ENCODE results near the gene FANCI. TPM values are rescaled to one million over a fixed set of nuclear protein-coding genes. Genes with fewer than 3 reads are reported as not detected.

Gene FANCI
- polyA plus RNA-seq (ENCODE audit: insufficient read length in 4 of 4): 10 to 100 TPM; 30.4 to 43.0 (median 34.9) TPM

- DNase-seq (ENCODE audit: low read depth in 4 of 4, low spot score in 2 of 4): peak; percentile 66 to 93 (median 82)
Measured at GRCh38 chr15:89243691-89244573, at the start of gene FANCI. Gene FANCI (plus strand): TSS chr15:89243979. CDS start chr15:89247648, 3,669 bp downstream.

DNA sequence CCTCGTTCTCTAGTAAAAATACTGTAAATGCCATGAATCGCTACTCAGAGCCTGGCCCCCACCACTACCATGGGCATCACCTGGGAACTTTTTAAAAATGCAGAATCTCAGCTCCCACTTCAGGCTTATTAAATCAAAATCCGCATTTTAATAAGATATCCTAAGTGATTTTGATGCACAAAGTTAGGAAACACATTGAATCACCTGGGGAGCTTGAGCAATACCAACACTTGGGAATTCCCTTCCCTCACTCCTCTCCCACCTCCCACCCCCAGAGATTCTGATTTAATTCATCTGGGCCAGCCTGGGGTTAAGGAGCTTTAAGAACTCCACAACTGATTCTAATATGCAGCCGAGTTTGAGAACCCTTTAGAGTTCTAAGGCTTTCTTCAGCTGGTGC, 49.2 kb upstream of the FANCI start:
- DNase-seq (ENCODE audit: low read depth in 4 of 4, low spot score in 2 of 4): no peak

- no peak for DNase-seq (ENCODE audit: low read depth in 4 of 4, low spot score in 2 of 4)
Measured at GRCh38 chr15:89195836-89196235, 47.9 kb upstream of the FANCI start.

DNA sequence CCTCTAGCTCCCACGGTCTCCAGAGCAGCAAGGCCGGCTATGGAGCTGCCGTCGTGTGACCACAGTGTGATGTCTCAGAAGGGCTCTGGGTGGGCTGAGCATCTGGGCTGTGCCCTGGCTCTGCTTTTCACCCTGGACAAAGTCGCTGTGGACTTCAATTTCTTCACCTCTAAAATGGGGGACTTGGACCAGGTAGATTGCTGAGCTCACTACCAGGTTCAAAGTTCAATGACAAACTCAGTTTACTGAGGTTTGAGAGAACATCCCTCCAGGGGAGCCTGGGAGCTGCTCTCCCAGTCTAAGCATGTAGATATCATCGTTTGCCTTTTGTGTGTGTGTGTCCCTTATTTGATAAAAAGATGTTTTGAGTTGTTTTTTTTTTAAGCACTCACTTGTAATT, 47.5 kb upstream of the FANCI start:
- DNase-seq (ENCODE audit: low read depth in 4 of 4, low spot score in 2 of 4): no peak

- DNase-seq (ENCODE audit: low read depth in 4 of 4, low spot score in 2 of 4): no peak
Measured at GRCh38 chr15:89196994-89197393, 46.8 kb upstream of the FANCI start.

DNA sequence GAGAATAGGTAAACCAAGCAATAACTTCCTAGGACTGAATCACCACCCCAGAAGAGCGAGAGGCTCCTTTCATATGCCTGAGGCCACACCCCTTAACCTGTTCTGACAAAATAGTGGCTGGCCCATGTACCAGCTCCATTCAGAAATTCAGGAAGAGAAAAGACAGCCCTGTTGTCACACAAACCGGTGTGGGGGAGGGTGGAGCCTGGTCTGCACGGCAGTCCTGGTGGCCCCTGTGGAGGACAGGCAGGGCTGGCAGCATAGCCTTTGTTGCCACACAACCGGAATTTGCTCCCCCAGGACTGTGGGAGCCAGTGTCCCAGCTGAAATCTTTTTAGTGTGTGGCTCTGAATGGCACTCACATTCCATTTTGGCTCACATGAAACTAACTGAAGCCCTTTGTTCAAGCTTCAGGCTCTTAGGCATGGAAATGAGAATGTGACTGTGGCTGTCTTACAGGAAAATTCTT, 46.2 kb upstream of the FANCI start:
- peak in 1 of 4 donors; percentile 25 for DNase-seq (ENCODE audit: low read depth in 4 of 4, low spot score in 2 of 4)

GRCh38 chr15:89198196-89198595, 45.6 kb upstream of the FANCI start:
- no peak for DNase-seq (ENCODE audit: low read depth in 4 of 4, low spot score in 2 of 4)

DNA sequence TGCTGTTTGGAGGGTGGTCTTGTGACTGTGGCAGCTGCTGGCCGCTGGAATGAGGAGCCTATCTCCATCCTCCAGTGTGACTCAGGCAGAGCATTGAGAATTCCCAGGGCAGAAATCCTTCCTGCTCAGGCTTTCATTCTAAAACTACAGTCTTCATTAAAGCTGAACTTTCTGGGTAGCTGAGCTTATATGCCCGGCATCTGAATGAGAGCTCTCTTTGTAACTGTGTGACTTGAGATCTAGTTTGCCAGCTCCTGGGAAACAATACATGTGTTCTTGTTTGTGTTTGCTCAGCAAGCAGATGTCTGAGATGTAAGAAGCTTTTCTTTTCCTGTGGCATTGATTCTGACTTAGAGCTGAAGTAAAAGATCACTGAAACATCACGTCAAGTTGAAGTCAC, 44.8 kb upstream of the FANCI start:
- DNase-seq (ENCODE audit: low read depth in 4 of 4, low spot score in 2 of 4): no peak

GRCh38 chr15:89199746-89200145, 44.0 kb upstream of the FANCI start:
- DNase-seq (ENCODE audit: low read depth in 4 of 4, low spot score in 2 of 4): no peak

DNA sequence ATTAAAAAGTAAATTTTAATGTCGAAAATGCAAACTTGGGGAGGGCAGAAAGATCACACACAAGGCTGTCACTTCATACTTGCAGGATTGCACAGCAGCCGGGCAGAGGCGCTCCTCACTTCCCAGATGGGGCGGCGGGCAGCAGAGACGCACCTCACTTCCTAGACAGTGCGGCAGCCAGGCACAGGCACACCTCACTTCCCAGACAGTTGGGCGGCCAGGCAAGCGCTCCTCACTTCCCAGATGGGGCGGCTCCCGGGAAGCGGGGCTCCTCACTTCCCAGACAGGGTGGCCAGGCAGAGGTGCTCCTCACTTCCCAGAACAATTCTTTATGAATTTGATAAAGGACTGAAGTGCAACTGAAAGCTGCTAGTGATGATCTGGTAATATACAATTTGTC, 43.6 kb upstream of the FANCI start:
- DNase-seq (ENCODE audit: low read depth in 4 of 4, low spot score in 2 of 4): no peak

GRCh38 chr15:89201465-89202005, 42.2 kb upstream of the FANCI start:
- DNase-seq (ENCODE audit: low read depth in 4 of 4, low spot score in 2 of 4): no peak

DNA sequence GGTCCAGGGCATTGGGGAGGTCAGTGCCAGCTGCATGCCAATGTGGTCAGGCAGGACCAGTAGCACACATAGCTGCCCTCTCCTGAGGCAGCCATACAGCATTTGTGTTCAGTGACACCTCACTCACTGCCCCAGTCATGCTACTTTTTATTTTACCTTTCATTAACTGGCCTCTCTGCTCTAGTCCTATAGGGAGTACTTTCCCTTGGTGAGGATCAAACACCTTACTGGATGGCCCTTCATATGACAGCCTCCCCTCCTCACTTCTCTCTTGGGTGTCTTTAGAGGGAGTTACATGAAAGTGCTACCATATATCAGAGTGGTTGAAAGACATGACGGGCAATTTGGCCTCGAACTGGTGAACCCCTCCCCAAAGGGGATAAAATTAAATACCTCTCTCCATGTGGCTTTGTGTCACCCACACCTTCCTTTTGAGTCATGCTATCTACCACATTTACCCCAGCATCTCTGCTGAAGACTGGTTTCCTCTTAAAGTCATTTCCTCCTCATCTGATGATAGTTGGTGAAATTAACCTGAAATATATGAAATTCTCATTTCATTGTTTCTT, 40.0 kb upstream of the FANCI start:
- no peak for DNase-seq (ENCODE audit: low read depth in 4 of 4, low spot score in 2 of 4)

DNA sequence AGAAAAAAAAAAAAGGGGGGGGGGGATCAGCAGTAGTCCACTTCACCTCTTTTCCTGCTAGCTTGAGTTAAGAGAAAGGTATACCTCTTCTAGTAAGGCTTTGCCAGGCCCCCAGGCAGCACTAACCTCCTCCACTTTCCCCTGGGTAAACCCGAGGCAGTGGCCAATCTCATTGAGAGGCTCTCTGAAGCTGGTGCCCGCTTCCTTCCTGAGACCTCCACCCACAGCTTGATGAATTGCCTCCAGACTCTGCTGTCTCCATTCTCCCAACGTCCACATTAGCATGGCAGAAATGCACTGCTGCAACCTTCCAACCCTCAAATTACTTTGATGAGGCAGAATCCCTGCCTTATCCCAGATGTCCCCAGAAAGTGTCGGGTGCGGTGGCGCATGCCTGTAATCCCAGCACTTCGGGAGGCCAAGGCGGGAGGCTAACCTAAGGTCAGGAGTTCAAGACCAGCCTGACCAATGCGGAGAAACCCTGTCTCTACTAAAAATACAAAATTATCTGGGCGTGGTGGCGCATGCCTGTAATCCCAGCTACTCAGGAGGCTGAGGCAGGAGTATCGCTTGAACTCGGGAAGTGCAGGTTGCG, 37.7 kb upstream of the FANCI start:
- DNase-seq (ENCODE audit: low read depth in 4 of 4, low spot score in 2 of 4): no peak

- peak in 2 of 4 donors; percentile 28 to 58 for DNase-seq (ENCODE audit: low read depth in 4 of 4, low spot score in 2 of 4)
Measured at GRCh38 chr15:89206908-89207331, 36.9 kb upstream of the FANCI start.

DNA sequence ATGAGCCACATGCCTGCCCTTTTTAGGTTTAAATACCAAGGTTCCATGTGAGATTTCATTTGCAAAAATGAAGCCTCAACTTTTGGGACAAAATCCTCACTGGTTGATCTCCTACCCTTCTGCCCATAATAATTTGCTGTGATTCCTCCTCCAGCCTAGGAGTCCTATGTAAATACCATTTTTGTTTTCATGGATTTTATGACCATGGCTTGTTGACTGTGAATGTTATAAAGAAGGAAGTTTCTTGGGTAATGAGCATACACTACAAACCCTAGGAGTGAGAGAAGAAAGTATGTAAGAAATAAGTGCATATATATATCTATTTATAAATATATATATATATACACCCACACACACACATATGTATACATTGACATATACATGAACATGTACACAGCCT, 35.5 kb upstream of the FANCI start:
- DNase-seq (ENCODE audit: low read depth in 4 of 4, low spot score in 2 of 4): no peak

DNA sequence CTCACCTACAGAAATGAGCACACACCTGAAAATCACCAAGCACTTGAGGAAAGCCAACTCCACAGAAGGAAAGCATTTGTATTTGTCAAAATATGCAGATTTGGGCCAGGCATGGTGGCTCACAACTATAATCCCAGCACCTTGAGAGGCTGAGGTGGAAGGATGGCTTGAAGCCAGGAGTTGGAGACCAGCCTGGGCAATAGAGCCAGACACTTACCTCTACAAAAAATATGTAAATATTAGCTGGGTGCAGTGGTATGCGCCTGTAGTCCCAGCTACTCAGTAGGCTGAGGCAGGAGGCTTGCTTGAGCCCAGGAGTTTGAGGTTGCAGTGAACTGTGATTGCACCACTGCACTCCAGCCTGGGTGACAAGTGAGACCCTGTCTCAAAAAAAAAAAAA, 34.7 kb upstream of the FANCI start:
- DNase-seq (ENCODE audit: low read depth in 4 of 4, low spot score in 2 of 4): no peak

DNA sequence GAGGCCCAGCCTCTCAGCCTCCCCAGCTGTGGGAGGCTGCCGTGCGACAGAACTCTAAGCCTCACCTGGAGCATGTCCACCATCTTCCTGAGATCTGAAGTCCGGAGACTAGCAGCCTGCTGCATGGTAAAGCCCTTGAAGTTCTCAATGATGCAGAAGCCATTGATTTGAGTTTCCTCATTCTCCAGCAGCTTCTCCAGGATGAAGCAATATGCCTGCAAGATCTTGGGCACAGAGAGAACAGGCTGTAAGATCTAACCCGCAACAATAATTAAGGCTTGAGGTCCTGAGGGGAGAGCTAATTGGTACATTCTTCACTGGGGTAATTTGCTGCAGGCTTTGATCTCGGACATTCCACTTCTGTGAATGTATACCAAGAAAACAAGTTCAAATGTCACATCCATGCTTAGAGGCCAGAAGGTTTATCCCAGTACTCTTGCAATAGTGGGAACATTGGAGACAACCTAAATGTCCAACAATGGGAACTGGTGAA, 32.1 kb upstream of the FANCI start:
- DNase-seq (ENCODE audit: low read depth in 4 of 4, low spot score in 2 of 4): no peak

DNA sequence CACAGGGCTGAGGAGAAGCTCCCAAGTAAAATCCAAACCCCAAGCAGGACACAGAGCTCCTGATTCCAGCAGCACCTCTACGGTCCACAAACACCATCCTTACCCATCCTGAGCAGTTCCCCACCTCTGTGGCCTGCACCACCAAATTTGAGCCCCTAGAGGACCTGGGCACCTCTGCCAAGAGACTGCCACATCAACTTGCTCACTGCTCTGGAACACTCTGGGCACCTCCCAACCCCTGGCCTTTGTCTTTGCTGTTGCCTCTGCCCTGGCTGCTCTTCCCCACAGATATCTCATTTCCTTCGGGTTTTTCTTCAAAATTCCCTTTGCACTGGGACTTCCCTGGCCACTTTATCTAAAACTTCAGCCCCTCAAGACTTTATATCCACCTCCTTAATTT, 28.2 kb upstream of the FANCI start:
- DNase-seq (ENCODE audit: low read depth in 4 of 4, low spot score in 2 of 4): no peak

GRCh38 chr15:89217031-89217430, 26.7 kb upstream of the FANCI start:
- DNase-seq (ENCODE audit: low read depth in 4 of 4, low spot score in 2 of 4): no peak

GRCh38 chr15:89217686-89218376, 25.9 kb upstream of the FANCI start:
- DNase-seq (ENCODE audit: low read depth in 4 of 4, low spot score in 2 of 4): no peak

- DNase-seq (ENCODE audit: low read depth in 4 of 4, low spot score in 2 of 4): no peak
Measured at GRCh38 chr15:89218531-89218930, 25.2 kb upstream of the FANCI start.

All from left renal cortex interstitium (tissue), 4 donors.